PC-3 (cell line): ENCODE data around the gene IFNGR1. TPM values are rescaled to one million over a fixed set of nuclear protein-coding genes. Genes with fewer than 3 reads are reported as not detected.

Source experiments
- ATAC-seq: fragments of 200-7000 bp; cut with Tn5 transposase; 2 replicates; pipeline ENCODE4 v1.9.1; 2020; ENCODE audit warnings: mild to moderate bottlenecking, moderate library complexity
- BruUV-seq: library from RNA; stranded (reverse); fragments of 400-500 nt; replicated peaks from 2 replicates; lab custom pipeline; 2021; lab: Mats Ljungman, UMichigan
- CTCF ChIA-PET: fragments of 300-600 bp; sonication (Branson Sonifier 250); formaldehyde crosslinking; loops from one replicate; lab custom pipeline; 2022; ENCODE audit warnings: antibody characterized with exemption; lab: Charles Lee
- POLR2A ChIA-PET: fragments of 300-600 bp; sonication (Branson Sonifier 250); formaldehyde crosslinking; loops from one replicate; lab custom pipeline; 2022; ENCODE audit warnings: antibody characterized with exemption; ENCODE audit not compliant: unreplicated experiment; lab: Charles Lee
- DNase-seq: peaks from one replicate; pipeline ENCODE4 v3.0.0-alpha.2; 2015
- H2AFZ ChIP-seq: fragments of 300-600 bp; sonication (generic); 2 replicates; pipeline ENCODE4 v1.6.0; 2016; ENCODE audit warnings: antibody characterized with exemption, low read length
- H3F3A ChIP-seq: fragments of 300-600 bp; sonication (generic); one replicate; pipeline ENCODE4 v1.6.0; 2017; ENCODE audit warnings: antibody characterized with exemption, low read length, control low read depth, mild to moderate bottlenecking; ENCODE audit not compliant: unreplicated experiment
- H3K27ac ChIP-seq: fragments of 300-600 bp; sonication (generic); 2 replicates; pipeline ENCODE4 v1.5.1; 2016; ENCODE audit warnings: mild to moderate bottlenecking, low read length
- H3K27me3 ChIP-seq: fragments of 300-600 bp; sonication (generic); 2 replicates; pipeline ENCODE4 v1.6.1; 2016; ENCODE audit warnings: low read length, mixed read lengths
- H3K36me3 ChIP-seq: fragments of 300-600 bp; sonication (generic); 2 replicates; pipeline ENCODE4 v1.6.1; 2016; ENCODE audit warnings: low read depth, mixed run types, low read length, mixed read lengths
- H3K4me1 ChIP-seq: fragments of 300-600 bp; sonication (generic); 2 replicates; pipeline ENCODE4 v1.5.1; 2016; ENCODE audit warnings: low read length; ENCODE audit not compliant: insufficient read depth
- H3K4me2 ChIP-seq: fragments of 300-600 bp; sonication (generic); 2 replicates; pipeline ENCODE4 v1.6.0; 2016; ENCODE audit warnings: low read length
- H3K4me3 ChIP-seq: fragments of 300-600 bp; sonication (generic); 2 replicates; pipeline ENCODE4 v1.5.1; 2016; ENCODE audit warnings: mild to moderate bottlenecking, low read length, mixed read lengths
- H3K79me2 ChIP-seq: fragments of 300-600 bp; sonication (generic); 2 replicates; pipeline ENCODE4 v1.6.1; 2017; ENCODE audit warnings: low read length, mixed read lengths
- H3K9ac ChIP-seq: fragments of 300-600 bp; sonication (generic); 2 replicates; pipeline ENCODE4 v1.6.0; 2016; ENCODE audit warnings: mild to moderate bottlenecking, low read length
- H3K9me2 ChIP-seq: fragments of 300-600 bp; sonication (generic); replicated peaks from 2 replicates; pipeline ENCODE4 v1.6.1; 2016; ENCODE audit warnings: mixed run types, low read length, mixed read lengths
- H3K9me3 ChIP-seq: fragments of 300-600 bp; sonication (generic); 2 replicates; pipeline ENCODE4 v1.6.1; 2016; ENCODE audit warnings: low read length, mixed read lengths
- H4K20me1 ChIP-seq: fragments of 300-600 bp; sonication (generic); 2 replicates; pipeline ENCODE4 v1.6.1; 2016; ENCODE audit warnings: low read length, mixed read lengths
- CTCF ChIP-seq: fragments of 300-600 bp; sonication (generic); conservative IDR thresholded peaks from 2 replicates; pipeline ENCODE4 v1.5.1; 2017; ENCODE audit warnings: antibody characterized with exemption, low read depth, mild to moderate bottlenecking, low read length
- EZH2 ChIP-seq: fragments of 300-600 bp; sonication (generic); IDR thresholded peaks from one replicate; pipeline ENCODE4 v1.6.1; 2017; ENCODE audit warnings: antibody characterized with exemption, mild to moderate bottlenecking, low read length; ENCODE audit not compliant: unreplicated experiment
- EZH2phosphoT487 ChIP-seq: fragments of 300-600 bp; sonication (generic); IDR thresholded peaks from 2 replicates; pipeline ENCODE4 v1.6.1; 2018; ENCODE audit warnings: mild to moderate bottlenecking, antibody characterized with exemption, low read length, borderline replicate concordance
- intact Hi-C: fragments of 100-400 bp; cut with micrococcal nuclease; formaldehyde crosslinking; loops from 2 replicates; pipeline ENCODE4 v1.9.0; 2023
- total RNA-seq: library from RNA; depleted of rRNA; stranded (reverse); fragments of >200 nt; gene quantifications from 2 replicates; pipeline ENCODE4 v1.2.3, GENCODE V29; 2014

Gene IFNGR1
- total RNA-seq, 1 experiment from 2014 or later = 24.6 TPM

GRCh38 chr6:137177611-137178010 lies 41.6 kb downstream of the IFNGR1 start:
- Histone ChIP-seq H3K27ac (no peak overlapping the region), H2AFZ (no peak overlapping the region), H3K9ac (no peak overlapping the region), H3F3A (no peaks in the 10 kb centered on the region), H3K9me2 (no peaks in the 10 kb centered on the region), H3K79me2 (no peaks in the 10 kb centered on the region), H4K20me1 (no peaks in the 10 kb centered on the region), H3K4me2 (no peak overlapping the region), H3K4me1 (no peaks in the 10 kb centered on the region), H3K4me3 (no peak overlapping the region), H3K27me3 (no peaks in the 10 kb centered on the region), H3K9me3 (peaks cover 5% of the 10 kb centered on the region; the same call in 1 of the 2 replicates), H3K36me3 (no peaks in the 10 kb centered on the region)
- BruUV-seq = no TSS peak
- no peak for TF ChIP-seq EZH2
- no peak for TF ChIP-seq CTCF
- TF ChIP-seq EZH2phosphoT487 = no peak
- intact Hi-C loops = no loop called here
- ChIA-PET POLR2A (no interaction called here), CTCF (interaction anchor here (0.7 kb wide), 1 partner anchor 241 kb away, joined by 3 read pairs; no protein-coding TSS in a partner anchor)
- ATAC-seq (no peak), DNase-seq (no peak)

DNA sequence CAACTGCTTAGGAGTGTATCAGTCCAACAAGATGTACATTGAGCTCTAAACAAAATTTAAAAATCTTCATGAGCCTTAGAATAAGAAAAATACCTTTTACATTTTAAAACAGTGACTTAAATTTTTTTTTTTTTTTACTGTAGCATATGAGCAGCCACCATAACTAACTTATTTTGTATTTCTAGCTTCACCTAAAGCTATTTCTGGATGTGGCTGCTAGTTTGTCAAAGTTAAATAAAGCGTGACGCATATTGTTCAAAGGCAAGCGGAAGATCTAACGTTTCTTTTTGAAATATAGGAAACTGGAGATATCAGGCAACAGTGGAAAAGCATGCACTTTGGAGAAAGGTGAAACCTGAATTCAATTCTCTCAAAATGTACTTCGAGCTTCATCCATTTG lies 42.5 kb downstream of the IFNGR1 start:
- no peaks in the 10 kb centered on the region for H3F3A ChIP-seq
- BruUV-seq = no TSS peak
- ChIA-PET CTCF (no interaction called here), POLR2A (no interaction called here)
- H3K4me3 ChIP-seq = no peak overlapping the region
- ATAC-seq = no peak
- no peaks in the 10 kb centered on the region for H3K79me2 ChIP-seq
- H3K4me1 ChIP-seq = no peaks in the 10 kb centered on the region
- no peak for TF ChIP-seq EZH2phosphoT487
- no peak for TF ChIP-seq CTCF
- TF ChIP-seq EZH2 = no peak
- no peaks in the 10 kb centered on the region for H3K9me2 ChIP-seq
- no peaks in the 10 kb centered on the region for H3K9me3 ChIP-seq
- DNase-seq = no peak
- H3K36me3 ChIP-seq = no peaks in the 10 kb centered on the region
- H3K27ac ChIP-seq = no peak overlapping the region
- no peaks in the 10 kb centered on the region for H3K27me3 ChIP-seq
- no peak overlapping the region for H3K4me2 ChIP-seq
- no peak overlapping the region for H2AFZ ChIP-seq
- H4K20me1 ChIP-seq = no peaks in the 10 kb centered on the region
- intact Hi-C loops = no loop called here
- no peak overlapping the region for H3K9ac ChIP-seq

GRCh38 chr6:137175868-137176245 lies 43.3 kb downstream of the IFNGR1 start:
- POLR2A ChIA-PET = interaction anchor here (0.6 kb wide), 2 partner anchors 199 to 1024 kb away, joined by 3 read pairs; no protein-coding TSS in a partner anchor
- BruUV-seq = no TSS peak
- CTCF ChIA-PET = no interaction called here

More at GRCh38 chr6:137175868-137176245, 43.3 kb downstream of the IFNGR1 start:
- H3K4me3 ChIP-seq = no peak overlapping the region
- H3K9me3 ChIP-seq = no peaks in the 10 kb centered on the region
- no peaks in the 10 kb centered on the region for H3K79me2 ChIP-seq
- intact Hi-C loops = no loop called here
- H3K27ac ChIP-seq = no peak overlapping the region
- H3K4me1 ChIP-seq = no peaks in the 10 kb centered on the region
- no peaks in the 10 kb centered on the region for H3K27me3 ChIP-seq
- H3F3A ChIP-seq = no peaks in the 10 kb centered on the region
- no peaks in the 10 kb centered on the region for H4K20me1 ChIP-seq
- no peak overlapping the region for H3K9ac ChIP-seq
- DNase-seq (no peak), ATAC-seq (no peak)
- TF ChIP-seq EZH2 (no peak), CTCF (no peak), EZH2phosphoT487 (no peak)
- no peaks in the 10 kb centered on the region for H3K9me2 ChIP-seq
- no peaks in the 10 kb centered on the region for H3K36me3 ChIP-seq
- H2AFZ ChIP-seq = no peak overlapping the region
- no peak overlapping the region for H3K4me2 ChIP-seq
